ENCODE results near the gene NDUFB8.

GRCh38 chr10:100561005-100561404 lies 31.3 kb upstream of the NDUFB8 start:
- TF ChIP-seq CTCF (IDR thresholded peaks at IDR 0.05; ENCODE audit: low read depth, low read length, poor library complexity, severe bottlenecking) (no peak), EZH2phosphoT487 (IDR thresholded peaks at IDR 0.05; ENCODE audit: borderline replicate concordance, low read length) (no peak)

All from DOHH2 (cell line).